Glutamatergic neuron (in vitro differentiated cells): ENCODE results near the gene MBP. TPM values are rescaled to one million over a fixed set of nuclear protein-coding genes. Genes with fewer than 3 reads are reported as not detected.

ENCODE experiments used
- DNase-seq: peaks from one replicate; pipeline ENCODE4 v3.0.0; 2022
- H3K27ac Mint-ChIP-seq: one replicate; pipeline ENCODE4 v1.8.0; 2020; ENCODE audit warnings: mild to moderate bottlenecking, mixed read lengths, inconsistent platforms; ENCODE audit not compliant: unreplicated experiment
- H3K27me3 Mint-ChIP-seq: one replicate; pipeline ENCODE4 v1.8.0; 2020; ENCODE audit warnings: mild to moderate bottlenecking, moderate library complexity, mixed read lengths, inconsistent platforms; ENCODE audit not compliant: unreplicated experiment
- H3K36me3 Mint-ChIP-seq: one replicate; pipeline ENCODE4 v1.8.0; 2020; ENCODE audit warnings: mild to moderate bottlenecking, mixed read lengths, inconsistent platforms; ENCODE audit not compliant: unreplicated experiment
- H3K4me1 Mint-ChIP-seq: one replicate; pipeline ENCODE4 v1.8.0; 2020; ENCODE audit warnings: mild to moderate bottlenecking, low read depth, mixed read lengths, inconsistent platforms; ENCODE audit not compliant: unreplicated experiment
- H3K4me3 Mint-ChIP-seq: one replicate; pipeline ENCODE4 v1.8.0; 2020; ENCODE audit warnings: mild to moderate bottlenecking, mixed read lengths, inconsistent platforms; ENCODE audit not compliant: unreplicated experiment
- H3K9me3 Mint-ChIP-seq: one replicate; pipeline ENCODE4 v1.8.0; 2020; ENCODE audit warnings: mild to moderate bottlenecking, moderate library complexity, mixed read lengths, inconsistent platforms; ENCODE audit not compliant: unreplicated experiment
- CTCF ChIP-seq: fragments of 200-600 bp; sonication (generic); IDR thresholded peaks from one replicate; pipeline ENCODE4 v1.5.0; 2021; ENCODE audit not compliant: partially characterized antibody, unreplicated experiment
- total RNA-seq: library from RNA; stranded (reverse); fragmentation: NEBNext Ultra II Directional; extraction: Animal tissue kit (Norgen Biotek cat#: 25700); gene quantifications from one replicate; pipeline ENCODE4 v1.2.1, GENCODE V29; 2021; ENCODE audit not compliant: unreplicated experiment

The MBP gene
- total RNA-seq, 1 donor from 2014 or later, result 82.6 TPM

GRCh38 chr18:76977108-76977621 is 155.4 kb downstream of the MBP start:
- no peak for DNase-seq
- no peak for TF ChIP-seq CTCF
- H3K4me1 Mint-ChIP-seq, result peaks cover 54% of the 10 kb centered on the region
- peak overlapping the region; percentile 91 for H3K27ac Mint-ChIP-seq
- H3K27me3 Mint-ChIP-seq, result peaks cover 8% of the 10 kb centered on the region
- peaks cover 4% of the 10 kb centered on the region for H3K36me3 Mint-ChIP-seq
- no peak overlapping the region for H3K4me3 Mint-ChIP-seq
- peaks cover 12% of the 10 kb centered on the region for H3K9me3 Mint-ChIP-seq

DNA sequence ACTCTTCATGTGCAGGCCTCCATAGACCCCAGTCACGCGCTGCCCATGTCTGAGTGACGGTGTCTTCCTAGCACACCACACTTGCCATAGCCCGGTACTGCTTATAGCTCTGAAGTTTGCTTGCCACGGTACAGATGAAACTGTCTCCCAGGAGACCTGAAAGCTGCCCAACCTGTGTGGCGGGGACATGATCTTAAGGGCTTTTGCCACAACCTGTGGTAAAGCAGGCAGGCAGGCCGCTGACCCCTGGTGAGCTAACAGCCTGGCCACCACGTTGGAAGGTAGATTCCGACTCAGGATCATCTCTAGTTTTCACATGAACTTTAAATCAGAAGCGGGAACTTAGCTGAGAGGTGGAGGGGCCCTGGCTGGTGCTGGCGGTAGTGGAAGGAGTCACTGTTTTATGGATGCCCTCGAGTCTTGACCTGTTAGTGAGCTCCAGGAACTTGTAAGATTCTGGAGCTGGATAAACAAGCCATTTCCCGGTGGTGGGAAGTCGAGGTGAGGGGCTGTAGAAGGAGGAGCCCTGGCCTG is 156.9 kb downstream of the MBP start:
- H3K36me3 Mint-ChIP-seq, result peaks cover 9% of the 10 kb centered on the region
- peaks cover 8% of the 10 kb centered on the region for H3K27me3 Mint-ChIP-seq
- peak overlapping the region; percentile 29 for H3K27ac Mint-ChIP-seq
- peaks cover 43% of the 10 kb centered on the region for H3K4me1 Mint-ChIP-seq
- TF ChIP-seq CTCF, result no peak
- no peak for DNase-seq
- H3K9me3 Mint-ChIP-seq, result peaks cover 12% of the 10 kb centered on the region
- H3K4me3 Mint-ChIP-seq, result no peak overlapping the region

GRCh38 chr18:76974386-76974785 is 158.2 kb downstream of the MBP start:
- peaks cover 10% of the 10 kb centered on the region for H3K9me3 Mint-ChIP-seq
- H3K27ac Mint-ChIP-seq, result peak overlapping the region; percentile 55
- peaks cover 9% of the 10 kb centered on the region for H3K36me3 Mint-ChIP-seq
- H3K4me1 Mint-ChIP-seq, result peaks cover 36% of the 10 kb centered on the region
- no peak for TF ChIP-seq CTCF
- peaks cover 8% of the 10 kb centered on the region for H3K27me3 Mint-ChIP-seq
- no peak overlapping the region for H3K4me3 Mint-ChIP-seq
- DNase-seq, result no peak

- Mint-ChIP-seq H3K9me3 (peaks cover 7% of the 10 kb centered on the region), H3K27ac (peak overlapping the region; percentile 55), H3K27me3 (peaks cover 8% of the 10 kb centered on the region), H3K4me1 (peaks cover 29% of the 10 kb centered on the region), H3K36me3 (peaks cover 5% of the 10 kb centered on the region), H3K4me3 (no peak overlapping the region)
- no peak for TF ChIP-seq CTCF
- DNase-seq, result no peak
Observed at GRCh38 chr18:76973520-76974266, 158.9 kb downstream of the MBP start.
